Erythroblast (primary cell): ENCODE results near the gene PRKD1.

Experiments used
- DNase-seq, 2 experiments: peaks; one replicate each; lab custom pipeline; 2025; lab: John Stamatoyannopoulos, UW
- GATA1 ChIP-seq: IDR thresholded peaks from 2 replicates; pipeline ENCODE4 v1.6.1; 2011; ENCODE audit warnings: low read depth, mild to moderate bottlenecking, control low read depth, low read length, moderate library complexity
- POLR2A ChIP-seq: IDR thresholded peaks from 2 replicates; pipeline ENCODE4 v1.6.1; 2011; ENCODE audit warnings: mild to moderate bottlenecking, low read length

PRKD1 gene

DNA sequence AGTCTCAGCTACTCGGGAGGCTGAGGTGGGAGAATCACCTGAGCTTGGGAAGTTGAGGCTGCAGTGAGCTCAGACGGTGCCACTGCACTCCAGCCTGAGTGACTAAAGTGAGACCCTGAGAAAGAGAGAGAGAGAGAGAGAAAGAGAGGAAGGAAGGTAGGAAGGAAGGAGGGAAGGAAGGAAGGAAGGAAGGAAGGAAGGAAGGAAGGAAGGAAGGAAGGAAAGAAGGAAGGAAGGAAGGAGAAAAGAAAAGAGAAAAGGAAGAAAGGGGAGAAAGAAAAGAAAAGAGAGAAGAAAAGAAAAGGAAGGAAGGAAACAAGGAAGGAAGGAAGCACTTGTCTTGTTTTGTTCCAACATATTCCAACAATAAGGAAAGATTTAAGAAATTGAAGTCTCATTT is 7.8 kb downstream of the PRKD1 start:
- no peak for DNase-seq
- no peak for TF ChIP-seq POLR2A
- no peak for TF ChIP-seq GATA1

DNA sequence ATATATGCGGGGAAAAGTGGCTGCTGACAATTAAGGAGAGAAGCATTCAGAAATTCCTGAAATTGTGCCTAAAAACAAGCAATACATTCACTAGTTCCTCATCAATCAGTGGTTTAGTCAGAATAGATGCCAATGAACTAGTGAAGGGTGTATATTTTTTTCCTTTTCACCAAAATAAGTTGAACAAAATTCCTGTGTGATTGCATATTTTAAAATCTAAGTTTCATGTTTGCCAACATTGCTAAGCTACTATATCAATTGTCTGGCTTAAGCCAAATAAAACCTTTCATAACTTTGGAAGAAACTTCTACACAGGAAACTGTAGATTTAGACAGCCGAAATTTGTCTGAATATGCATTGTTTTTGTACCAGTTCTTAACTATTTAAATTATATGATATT is 8.7 kb downstream of the PRKD1 start:
- DNase-seq = no peak
- TF ChIP-seq GATA1 = no peak
- TF ChIP-seq POLR2A = no peak

DNA sequence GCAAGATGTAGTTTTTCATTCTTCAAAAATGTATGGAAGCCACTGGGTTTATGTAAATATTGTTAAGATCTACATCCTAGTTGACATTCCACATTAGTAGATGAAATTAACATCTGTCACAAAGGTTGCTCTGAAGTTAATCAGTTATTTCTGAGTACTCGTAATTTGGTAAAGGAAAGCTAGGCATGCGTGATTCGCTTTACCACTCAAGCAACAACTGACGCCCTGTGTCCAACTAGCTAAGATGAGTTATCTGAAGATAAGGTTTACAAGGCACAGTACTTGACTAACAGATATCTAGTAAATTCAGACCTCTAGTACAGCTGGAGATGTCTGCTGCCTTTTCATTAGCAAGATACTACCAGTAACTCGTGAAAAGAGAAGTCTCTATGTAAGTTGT is 14.1 kb downstream of the PRKD1 start:
- no peak for TF ChIP-seq POLR2A
- no peak for TF ChIP-seq GATA1

DNA sequence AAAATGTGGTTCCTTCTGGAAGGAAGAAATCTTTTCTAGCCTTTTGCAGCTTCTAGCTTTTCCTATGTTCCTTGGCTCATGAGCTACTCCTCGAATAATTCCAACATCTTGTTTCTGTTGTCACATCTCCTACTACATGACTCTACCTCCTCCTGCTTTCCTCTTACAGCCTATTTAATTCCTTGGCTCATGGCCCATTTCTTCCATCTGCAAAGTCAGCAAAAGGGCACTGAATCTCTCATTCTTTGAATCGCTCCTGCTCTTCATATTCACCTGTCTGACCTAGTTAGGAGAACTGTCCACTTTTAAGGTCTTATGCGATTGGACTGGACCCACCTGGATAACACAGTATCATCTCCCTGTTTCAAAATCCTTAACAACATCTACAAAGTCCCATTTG is 15.8 kb downstream of the PRKD1 start:
- TF ChIP-seq POLR2A = no peak
- no peak for TF ChIP-seq GATA1
- DNase-seq = no peak

More for the DNA sequence above, 14.1 kb downstream of the PRKD1 start:
- no peak for DNase-seq

DNA sequence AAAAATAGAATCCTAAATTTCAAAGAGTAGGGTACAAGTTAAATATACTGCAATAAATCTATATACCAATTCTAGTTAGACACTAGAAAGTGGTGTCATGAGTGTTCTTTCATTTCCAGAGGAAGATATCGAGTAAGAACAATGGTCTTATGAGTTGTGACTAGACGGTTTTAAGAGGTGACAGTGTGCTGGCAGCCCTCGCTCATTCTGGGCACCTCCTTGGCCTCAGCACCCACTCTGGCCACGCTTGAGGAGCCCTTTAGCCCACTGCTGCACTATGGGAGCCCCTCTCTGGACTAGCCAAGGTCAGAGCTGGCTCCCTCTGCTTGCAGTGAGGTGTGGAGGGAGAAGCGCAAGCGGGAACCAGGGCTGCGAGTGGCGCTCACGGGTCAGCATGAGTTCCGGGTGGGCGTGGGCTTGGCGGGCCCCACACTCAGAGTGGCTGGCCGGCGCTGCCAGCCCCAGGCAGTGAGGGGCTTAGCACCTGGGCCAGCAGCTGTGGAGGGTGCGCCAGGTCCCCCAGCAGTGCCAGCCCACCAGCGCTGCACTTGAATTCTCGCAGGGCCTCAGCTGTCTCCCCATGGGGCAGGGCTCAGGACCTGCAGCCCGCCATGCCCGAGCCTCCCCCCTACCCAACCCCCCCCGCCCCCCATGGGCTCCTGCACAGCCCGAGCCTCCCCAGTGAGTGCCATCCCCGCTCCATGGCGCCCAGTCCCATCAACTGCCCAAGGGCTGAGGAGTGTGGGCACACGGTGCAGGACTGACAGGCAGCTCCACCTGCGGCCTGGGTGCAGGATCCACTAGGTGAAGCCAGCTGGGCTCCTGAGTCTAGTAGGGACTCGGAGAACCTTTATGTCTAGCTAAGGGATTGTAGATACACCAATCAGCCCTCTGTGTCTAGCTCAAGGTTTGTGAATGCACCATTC is 18.7 kb downstream of the PRKD1 start:
- TF ChIP-seq POLR2A = no peak
- TF ChIP-seq GATA1 = no peak
- DNase-seq = no peak

DNA sequence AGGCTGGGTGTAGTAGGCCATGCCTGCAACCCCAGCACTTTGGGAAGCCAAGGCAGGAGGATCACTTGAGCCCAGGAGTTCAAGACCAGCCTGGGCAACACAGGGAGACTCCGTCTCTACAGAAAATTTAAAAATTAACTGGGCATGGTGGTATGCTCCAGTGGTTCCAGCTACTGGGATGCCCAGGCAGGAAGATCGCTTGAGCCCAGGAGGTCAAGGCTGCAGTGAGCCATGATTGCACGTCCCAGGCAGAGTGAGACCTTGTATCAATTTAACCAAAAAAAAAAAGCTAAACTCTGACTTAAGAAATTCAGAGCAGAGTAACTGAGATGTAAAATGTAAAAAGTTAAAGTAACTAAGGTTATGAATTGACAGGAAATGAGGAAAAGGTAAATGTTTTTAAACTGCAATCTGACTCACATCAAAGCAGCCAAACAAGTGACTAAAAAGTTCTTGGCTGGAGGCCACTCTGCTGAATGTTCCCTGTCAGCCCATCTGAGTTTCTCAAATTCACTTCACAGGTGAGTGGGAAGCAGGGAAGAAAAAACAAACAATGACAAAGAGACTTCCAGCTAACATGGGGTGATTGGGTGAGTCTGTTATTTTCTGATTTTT is 21.3 kb downstream of the PRKD1 start:
- TF ChIP-seq GATA1 = no peak
- no peak for TF ChIP-seq POLR2A
- DNase-seq = no peak

DNA sequence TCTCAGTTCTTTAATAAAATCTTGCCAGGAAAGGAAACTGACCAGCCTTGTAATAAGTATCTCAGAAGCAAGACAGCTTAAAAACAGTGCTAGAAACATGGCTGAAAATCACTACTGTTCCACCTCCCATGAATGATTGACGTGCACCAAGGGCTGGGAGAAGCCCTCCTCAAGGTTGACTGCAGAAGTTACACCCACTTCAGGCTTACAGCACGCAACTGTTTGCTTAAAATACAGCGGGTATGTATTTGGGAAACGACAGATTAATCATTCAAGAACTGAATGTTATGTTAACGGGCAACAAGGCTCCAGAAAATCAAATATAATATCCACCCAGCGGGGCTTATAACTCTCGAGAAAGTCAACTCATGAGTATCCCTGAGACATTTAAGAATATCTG is 22.1 kb downstream of the PRKD1 start:
- TF ChIP-seq GATA1 = no peak
- TF ChIP-seq POLR2A = no peak
- no peak for DNase-seq

DNA sequence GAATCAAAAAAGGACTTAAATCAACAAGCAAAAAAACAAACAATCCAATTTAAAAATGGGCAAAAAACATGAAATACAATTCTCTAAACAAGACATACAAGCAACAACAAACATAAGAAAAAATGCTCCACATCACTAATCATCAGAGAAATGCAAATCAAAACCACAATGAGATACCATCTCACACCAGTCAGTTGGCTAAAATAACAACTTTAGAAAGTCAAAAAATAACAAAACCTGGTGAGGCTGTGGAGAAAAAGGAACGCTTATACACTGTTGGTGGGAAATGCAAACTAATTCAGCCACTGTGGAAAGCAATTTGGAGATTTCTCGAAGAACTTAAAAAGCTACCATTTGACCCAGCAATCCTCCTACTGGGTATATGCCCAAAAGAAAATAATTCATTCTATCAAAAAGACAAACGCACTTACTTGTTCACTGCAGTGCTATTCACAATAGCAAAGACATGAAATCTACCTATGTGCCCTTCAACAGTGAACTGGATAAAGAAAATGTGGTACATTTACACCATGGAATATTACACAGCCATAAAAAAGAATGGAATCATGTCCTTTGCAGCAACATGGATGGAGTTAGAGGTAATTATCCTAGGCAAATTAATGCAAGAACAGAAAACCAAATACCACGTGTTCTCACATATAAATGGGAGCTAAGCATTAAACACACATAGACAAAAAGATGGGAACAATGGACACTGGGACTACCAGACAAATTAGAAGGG is 26.9 kb downstream of the PRKD1 start:
- no peak for DNase-seq
- no peak for TF ChIP-seq POLR2A
- no peak for TF ChIP-seq GATA1

DNA sequence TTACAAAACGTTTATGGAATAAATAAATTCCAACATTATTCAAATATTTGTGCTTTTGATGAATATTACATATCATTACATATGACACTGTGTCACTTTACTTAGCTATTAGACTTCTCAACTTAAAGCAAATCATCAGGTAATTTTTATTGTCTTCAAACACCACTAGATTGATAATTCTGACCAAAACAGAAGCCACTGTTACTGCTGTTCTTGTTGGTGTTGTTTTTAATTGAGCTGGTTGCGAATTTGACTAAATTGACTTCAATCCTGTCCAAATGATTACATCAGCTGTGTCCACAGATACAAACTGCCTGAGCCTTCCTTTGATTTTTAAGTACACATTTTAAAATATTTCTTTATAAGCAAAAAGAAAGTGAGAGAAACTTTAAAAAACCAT is 29.2 kb downstream of the PRKD1 start:
- TF ChIP-seq POLR2A (no peak), GATA1 (no peak)

DNA sequence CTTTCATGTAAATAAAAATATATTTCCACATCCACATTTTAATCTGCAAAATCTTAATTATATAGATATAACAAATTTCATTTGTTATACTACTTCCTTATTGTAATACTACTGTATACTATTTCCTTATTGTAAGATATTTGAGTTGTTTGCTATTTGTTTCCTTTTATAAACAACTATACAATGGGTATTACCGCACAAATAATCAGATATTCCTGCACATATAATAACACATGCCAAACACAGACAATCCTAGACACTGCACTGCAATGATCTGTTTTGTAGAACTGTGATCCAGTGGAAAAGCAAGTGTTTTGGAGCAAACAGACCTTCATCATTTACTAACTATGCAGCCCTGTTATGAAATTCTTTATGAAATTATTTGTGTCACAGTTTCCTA is 30.5 kb downstream of the PRKD1 start:
- TF ChIP-seq GATA1 (no peak), POLR2A (no peak)
- DNase-seq = no peak

More for the DNA sequence above, 29.2 kb downstream of the PRKD1 start:
- DNase-seq = no peak

DNA sequence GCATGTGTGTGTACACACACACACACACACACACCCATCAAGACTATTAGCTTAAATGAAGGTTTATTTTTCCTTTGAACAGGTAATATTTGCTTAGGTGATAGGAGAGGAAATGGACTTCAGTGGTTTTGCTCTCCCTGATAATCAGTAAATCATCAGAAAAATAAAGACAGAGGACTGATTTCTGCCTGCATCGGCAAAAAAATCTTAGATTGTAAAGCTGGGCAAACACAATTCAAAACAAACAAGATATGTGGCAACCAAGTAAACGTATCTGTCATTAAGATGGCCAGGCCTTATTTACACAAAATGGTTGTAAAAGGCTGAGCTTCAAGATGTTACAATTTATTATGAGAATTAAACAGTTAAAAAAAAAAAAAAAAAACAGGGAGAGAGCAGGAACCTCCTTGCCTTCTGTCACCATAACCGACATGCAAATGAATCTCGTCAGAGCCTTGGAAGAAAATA is 31.3 kb downstream of the PRKD1 start:
- no peak for DNase-seq
- TF ChIP-seq GATA1 = no peak
- TF ChIP-seq POLR2A = no peak

DNA sequence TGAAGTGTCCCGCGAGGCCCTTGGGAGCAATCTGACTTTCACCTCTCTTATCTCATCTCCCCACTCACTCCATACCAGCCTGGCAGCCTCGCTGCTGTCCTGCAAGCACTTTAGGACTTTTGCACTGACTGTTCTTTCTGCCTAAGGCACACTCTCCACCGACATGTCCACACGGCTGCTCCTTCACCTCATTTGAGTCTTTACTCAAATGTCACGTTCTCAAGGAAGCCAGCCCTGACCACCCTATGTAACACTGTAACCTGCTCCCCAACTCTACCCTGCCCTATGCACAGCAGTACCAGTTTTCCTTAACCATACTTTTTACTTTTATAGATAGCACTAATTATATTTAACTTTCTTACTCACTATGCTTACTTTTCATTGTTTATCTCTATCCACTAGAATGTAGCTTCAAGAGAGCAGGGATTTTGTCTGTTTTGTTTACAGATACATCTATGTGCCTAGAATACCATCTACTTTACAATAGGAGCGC is 32.0 kb downstream of the PRKD1 start:
- no peak for DNase-seq
- TF ChIP-seq POLR2A (no peak), GATA1 (no peak)

DNA sequence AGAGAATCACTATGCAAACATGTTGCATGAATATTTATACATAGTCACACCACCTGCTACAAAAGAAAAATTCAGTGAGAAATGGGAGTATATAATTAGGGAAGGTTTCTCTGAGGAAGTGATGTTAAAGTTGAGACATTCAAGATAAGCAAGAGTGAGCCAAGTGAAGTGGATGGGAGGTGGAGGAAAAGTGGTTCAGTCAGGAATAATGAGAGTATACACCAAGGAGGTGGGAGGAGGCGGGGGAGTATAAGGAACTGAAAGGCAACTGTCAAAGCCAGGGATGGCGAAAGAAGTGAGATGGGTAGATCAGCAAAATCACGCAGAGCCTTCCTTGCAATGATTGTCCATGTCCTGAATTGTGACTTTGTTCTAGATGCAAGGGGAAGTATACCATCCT is 33.7 kb downstream of the PRKD1 start:
- no peak for DNase-seq

DNA sequence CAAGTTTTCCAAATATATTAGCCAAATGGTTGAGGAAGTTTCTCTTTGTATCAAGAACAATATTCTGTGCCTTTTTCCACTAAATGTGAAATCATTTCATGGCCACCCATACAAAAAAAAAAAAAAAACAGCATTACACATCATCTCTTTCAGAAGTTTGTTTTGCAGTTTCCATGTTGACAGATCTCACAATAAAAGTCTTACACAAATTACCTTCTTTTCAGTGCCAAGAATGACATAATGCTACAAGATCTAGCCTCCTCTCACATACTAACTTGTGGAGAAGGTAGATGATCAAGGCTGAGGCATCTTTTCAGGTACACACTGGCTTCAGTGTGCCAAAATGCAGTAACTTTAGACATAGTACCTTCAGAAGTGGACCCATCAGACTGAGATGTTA is 35.3 kb downstream of the PRKD1 start:
- no peak for TF ChIP-seq POLR2A
- no peak for TF ChIP-seq GATA1
- no peak for DNase-seq

More for the DNA sequence above, 33.7 kb downstream of the PRKD1 start:
- no peak for TF ChIP-seq GATA1
- no peak for TF ChIP-seq POLR2A
